Amygdala (tissue), 56 donors: ENCODE results near the gene ANGPTL4.
A peak's percentile ranks its signal among the peaks of the same experiment; 100 is the strongest.

Source experiments
- DNase-seq, 56 donors: peaks; one replicate each; lab custom pipeline; 2025; lab: John Stamatoyannopoulos, UW

ANGPTL4 gene

DNA sequence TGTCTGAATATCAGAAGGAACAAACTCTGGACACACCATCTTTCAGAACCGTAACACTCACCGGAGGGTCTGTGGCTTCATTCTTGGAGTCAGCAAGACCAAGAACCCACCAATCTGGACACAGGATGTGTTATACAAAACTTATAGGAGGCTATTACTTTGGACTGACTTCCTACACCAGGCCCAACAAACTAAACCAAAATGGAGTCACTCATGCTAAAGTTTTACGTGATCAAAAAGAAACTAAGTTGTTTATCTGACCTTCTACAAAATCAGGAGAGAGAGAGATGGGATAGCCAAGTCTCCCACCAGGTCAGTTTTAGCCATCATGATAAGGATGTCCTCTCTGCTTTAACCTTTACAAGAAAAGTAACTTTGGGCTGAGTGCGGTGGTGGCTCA is 23.0 kb downstream of the ANGPTL4 start:
- no peak for DNase-seq

DNA sequence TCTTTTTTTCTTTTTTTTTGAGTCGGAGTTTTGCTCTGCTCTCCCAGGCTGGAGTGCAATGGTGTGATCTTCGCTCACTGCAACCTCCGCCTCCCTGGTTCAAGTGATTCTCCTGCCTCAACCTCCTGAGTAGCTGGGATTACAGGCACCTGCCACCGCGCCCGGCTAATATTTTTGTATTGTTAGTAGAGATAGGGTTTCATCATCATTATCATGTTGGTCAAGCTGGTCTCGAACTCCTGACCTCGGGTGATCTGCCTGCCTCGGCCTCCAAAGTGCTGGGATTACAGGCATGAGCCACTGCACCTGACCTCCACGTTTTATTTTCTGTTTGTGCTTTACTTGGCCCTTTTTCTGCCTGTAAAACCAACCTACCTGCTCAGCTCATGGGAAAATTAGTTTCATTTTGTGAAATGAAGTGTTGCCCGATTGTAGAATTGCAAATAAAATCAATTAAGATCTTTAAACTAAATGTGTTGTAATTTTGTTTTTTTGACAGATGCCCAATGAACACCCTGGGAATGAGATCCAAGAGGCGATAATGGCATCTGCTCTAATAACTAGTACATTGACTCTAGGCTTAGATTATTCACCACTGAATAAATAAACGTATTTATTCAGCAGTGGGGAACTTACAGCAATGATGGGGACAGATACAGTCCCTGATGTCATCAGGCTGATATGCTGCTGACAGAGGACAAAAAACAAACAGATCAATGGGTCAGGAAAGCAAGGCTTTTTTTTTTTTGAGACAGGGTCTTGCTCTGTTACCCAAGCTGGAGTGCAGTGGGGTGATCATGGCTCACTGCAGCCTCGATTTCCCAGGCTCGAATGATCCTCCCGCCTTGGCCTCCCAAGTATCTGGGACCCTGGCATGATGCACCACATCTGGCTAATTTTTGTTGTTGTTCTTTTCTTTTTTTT is 24.0 kb downstream of the ANGPTL4 start:
- DNase-seq: no peak

DNA sequence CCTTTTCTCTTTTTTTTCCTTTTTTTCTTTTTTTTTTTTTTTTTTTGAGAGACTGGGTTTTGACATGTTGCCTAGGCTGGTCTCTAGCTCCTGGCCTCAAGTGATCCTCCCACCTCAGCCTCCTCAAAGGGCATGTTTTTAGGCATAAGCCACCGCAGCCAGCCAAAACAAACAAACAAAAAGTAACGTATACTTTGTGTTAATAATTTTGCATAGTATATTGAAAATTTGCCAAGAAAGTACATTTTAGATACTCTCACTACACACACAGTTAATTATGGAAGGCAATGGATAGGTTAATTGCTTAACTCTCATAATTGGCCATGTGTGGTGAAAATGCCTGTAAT is 24.6 kb downstream of the ANGPTL4 start:
- DNase-seq: no peak

DNA sequence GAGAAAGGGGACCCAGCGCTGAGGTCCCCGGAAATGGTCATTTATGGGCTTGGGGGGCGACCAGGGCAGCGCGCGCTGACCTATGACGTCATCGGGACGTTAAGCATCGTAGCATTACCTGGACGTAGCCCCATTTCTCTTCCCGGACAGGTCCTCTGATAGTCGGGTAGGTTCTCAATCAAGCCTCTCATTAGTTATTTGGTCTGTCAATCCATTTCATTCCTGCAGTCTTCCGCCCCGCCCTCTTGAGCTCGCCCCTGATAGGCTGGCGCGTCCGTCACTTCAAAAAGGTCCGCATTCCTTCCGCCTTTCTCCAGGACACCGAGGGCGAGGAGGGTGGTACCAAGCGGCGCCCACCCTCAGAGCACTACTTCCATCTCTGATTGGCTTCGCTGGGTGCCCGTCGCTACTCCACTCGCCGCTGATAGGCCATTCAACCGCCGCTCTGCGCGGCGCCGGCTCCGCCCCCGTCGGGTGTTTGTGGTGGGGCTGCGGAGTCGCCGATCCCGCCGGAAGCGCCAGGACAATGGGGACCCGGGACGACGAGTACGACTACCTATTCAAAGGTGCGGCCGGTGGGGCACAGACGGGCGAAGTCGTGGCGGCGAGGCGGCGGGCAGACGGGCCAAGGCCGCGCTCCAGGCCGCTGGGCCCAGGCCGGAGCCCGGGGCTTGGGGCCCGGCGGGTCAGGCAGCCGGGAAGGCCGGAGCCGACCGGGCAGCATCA is 26.1 kb downstream of the ANGPTL4 start, which contains the start of gene RAB11B:
Gene RAB11B, plus strand, starts transcription at position 470 of the 726 bp plus-strand sequence. Its CDS starts 57 bp downstream, at position 527.
- peak; percentile 71 to 100 (median 99) for DNase-seq

DNA sequence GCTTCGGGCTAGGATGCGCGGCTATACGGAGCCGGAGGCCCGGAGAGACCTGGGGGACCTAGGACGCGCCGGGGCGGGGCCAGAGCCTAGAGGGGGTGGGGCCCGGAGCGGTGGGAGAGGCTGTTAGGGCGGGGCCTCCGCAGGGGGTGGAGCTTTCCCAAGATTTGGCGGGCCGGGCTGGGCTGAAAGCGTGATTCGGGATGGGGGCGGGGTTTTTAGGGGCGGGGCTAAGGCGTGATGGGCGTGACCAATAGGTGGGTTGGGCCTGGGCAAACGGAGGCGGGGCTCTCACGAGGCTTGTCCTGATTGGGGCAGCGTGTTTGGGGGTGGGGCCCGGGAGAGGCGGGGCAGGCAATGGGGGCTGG is 26.6 kb downstream of the ANGPTL4 start:
- DNase-seq: peak in 55 of 56 donors; percentile 66 to 98 (median 94)

DNA sequence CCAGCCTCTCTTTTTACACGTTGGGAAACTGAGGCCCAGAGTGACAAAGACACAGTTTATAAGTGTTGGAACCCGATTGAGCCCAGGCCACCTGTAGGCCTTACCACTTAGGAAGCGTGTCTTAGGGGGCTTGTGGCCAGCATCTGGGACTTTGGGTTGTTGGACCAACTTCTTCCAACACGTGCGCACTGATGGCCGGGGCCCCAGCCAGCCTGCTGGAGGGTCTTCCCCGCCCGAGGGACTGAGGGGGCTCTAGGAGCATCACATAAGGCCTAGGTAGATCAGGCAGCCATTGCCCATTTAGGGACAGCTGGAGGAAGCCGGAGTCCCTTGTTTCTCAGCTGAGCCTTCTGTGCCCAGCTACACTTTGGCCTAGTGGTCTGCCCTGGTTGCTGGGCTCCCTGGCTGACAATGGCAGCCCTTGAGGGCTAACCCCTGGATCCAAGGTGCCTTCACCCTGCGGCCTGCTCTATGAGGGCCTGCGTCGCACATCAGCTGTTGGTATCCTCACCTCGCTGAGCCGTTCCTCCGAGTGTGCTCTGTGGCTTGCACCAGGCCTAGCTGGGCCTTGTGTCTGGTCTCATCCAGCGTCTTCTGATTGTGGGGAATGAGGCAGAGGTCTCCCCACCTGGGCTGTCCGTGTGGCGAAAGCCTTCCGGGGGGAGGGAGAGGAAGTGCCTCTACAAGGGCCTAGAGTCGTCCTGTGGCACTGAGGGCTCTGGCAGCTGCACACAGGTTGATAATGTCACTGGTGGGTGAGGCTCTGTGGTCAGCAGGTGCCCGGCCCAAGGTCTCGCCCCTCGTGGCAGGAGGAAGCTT is 27.5 kb downstream of the ANGPTL4 start:
- peak in 2 of 56 donors; percentile 36 to 37 for DNase-seq

DNA sequence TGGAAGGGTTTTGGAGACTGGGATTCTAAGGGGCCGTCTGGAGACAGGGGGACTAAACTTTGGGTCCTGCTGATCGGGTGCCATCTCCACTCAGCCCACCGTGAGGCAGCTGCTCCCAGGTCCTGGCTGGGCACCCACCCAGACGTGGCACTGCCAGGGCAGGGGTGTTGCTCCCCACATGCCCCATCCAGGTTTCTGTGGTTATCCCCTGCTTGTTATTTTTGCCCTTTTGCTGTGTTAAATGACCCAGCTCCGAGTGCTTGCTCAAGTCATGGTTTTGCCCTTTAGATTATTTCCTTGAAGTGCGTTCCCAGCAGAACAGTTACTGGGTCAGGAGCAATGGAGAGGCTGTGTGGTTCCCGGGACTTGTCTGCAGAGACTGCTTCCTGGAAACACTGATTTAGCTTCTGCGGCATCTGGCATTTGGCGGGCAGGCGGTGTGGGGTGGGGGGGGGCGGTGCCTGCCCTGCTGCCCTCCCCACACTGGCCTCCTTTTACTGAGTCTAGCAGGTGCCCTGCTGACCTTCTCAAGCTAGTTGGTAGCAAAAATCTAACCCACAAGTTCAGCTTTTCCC is 28.1 kb downstream of the ANGPTL4 start:
- DNase-seq: peak in 33 of 56 donors; percentile 5 to 56 (median 37)

DNA sequence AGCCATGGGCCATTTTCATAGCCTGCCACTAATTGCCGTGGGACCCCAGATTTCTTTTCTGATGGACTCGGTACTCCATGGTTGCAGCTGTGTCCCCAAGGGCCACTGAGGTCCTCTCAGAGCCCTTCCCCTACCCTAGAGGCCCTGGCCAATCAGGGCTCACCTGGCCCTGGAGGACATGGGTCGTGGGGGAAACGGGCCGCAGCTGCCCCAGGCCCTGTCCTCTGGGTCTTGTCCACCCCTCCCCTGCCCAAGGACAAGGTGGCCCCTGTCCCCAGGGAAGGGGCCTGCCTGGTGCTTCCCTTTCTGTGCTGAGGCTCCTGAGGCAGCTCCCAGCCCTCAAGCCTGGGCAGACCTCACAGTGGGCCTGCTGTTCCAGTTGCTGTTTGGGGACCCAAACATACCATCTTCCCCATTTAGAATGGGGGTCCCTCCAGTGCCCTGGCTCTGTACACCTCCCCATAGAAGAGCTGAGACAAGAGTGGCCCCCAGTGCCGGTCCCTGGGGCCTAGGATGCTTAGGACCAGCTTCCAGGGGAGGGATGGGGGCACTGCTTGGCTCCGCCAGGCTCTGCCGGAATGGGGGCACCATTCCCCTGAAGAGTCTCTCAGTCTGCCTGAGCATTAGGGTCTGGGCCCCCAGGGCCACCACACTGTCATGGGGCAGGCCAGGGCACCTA is 29.4 kb downstream of the ANGPTL4 start:
- DNase-seq: peak in 6 of 56 donors; percentile 29 to 66 (median 52)

DNA sequence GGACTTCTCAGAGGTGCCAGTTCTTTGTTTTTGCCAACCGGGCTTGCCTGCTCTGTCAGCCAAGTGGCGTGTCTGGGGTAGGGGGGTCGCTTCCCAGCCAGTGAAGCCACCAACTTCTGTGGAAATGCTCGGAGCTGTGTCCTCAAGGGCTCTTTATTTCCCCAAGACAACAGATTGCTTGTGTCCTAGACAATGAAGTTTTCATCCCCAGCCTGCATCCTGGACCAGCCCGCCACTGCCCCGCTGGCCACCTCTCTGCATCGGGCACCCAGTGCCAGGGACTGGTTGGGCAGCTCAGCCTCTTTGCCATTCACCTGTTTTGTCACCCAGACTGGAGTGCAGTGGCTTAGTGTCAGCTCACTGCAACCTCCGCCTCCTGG is 29.9 kb downstream of the ANGPTL4 start:
- peak in 52 of 56 donors; percentile 28 to 92 (median 74) for DNase-seq

DNA sequence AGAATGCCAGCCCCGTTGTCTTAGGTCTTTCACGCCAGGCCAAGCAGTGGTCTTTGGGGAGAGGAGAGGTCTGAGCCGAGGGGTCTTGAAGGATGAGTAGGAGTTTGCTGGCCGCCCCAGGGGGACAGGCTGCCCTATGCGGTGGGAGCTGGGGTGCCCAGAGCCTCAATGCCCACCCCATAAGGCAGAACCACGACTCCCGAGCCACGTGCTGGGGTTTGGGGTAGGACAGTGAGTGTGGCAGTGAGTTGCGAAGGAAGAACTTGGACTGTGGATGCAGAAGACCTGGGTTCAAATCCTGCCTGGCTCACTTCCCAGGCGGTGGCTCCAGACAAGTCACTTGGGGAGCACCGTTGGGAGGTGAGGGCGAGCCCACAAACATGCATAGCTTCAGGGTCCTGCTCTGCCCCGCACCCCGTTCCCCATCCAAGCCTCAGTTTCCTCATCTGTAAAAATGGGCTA is 31.7 kb downstream of the ANGPTL4 start:
- DNase-seq: no peak

DNA sequence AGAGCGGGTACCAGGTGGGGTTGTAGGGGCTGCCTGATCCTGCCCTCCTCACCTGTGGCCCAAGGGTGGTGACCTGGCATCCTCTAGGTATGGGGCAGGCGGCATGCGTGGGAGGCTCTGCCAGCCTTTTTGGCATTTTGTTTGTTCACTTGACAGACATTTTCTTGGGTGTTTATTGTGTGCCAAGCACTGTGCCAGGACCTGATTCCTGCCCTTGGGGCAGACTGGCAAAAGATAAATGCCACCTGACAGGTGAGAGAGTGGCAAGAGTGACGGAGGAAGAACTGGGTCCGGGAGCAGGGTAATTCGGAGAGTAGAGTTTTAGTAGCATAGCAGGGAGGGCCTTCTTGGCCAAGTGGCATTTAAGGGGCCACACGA is 32.2 kb downstream of the ANGPTL4 start:
- no peak for DNase-seq

DNA sequence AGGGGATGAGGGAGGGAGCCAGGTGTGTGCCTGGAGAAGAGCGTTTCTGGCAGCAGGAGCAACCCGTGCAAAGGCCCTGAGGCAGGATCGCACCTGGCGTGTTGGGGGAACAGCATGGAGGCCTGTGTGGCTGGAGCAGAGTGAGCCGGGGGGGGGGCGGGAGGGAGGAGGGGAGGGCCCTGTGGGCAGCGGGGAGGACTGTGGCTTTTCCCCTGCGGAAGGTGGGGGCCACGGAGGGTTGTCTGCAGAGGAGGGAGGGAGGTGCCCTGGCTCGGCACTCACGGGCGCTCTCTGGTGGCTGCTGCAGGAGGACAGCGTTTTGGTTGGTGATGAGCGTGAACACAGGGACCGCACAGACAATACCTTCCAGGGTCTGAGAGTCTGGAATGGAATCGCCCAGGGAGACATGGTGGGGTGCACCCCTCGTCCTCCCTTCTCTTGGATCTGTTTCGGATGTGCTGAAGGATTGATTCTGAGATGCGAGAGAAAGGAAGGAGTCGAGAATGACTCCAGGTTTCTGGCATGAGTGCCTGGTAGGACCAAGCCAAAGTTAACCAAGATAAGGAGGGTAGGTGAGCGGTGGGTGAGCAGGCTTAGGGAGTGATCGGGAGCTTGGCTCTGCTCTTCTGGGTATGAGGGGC is 32.7 kb downstream of the ANGPTL4 start:
- DNase-seq: peak in 46 of 56 donors; percentile 9 to 81 (median 54)

DNA sequence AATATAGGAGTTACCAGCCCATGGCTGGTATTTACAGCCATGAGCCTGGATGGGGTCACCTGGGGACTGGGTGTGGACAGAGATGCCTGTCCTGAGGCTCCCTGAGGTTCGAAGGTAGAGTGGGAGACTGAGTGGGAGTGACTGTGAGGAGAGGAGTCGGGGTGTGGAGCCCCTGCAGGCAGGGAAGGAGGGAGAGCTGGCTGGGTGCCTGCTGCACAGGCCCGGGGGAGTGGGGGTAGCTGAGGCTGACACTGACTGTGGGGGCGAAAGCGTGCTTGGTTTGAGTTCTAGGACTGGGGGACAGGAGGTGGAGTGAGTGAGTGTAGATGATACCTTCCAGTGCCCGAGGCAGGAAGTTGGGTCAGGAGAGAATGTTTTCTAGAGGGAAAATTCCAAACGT is 33.3 kb downstream of the ANGPTL4 start:
- peak in 3 of 56 donors; percentile 11 to 13 (median 12) for DNase-seq

DNA sequence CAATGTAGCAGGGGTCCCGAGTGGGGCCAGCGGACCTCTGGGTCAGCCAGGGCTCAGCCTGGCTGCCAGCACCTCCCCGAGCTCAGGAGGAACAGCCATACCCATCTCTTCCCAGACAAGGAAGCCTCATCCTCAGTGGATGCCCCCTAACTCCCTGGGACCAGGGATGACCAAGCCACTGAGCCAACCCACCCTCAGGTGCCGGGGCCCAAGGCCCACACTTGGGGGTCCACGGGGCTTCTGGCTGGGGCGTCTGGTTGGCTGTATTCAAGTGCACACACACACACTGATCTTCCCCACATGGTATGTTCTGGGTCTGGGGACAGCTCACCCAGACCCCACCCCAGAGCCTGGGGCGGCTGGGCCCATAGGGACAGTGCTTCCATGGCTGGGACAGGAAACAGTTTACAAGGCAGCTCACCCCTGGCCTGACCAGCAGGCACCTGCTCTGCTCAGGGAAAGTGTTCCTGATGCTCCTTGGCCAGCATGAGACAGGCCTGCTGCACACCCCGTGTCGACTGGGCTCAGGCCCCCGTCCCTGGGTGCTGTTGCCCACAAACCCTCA is 33.9 kb downstream of the ANGPTL4 start:
- DNase-seq: peak in 1 of 56 donors; percentile 23

DNA sequence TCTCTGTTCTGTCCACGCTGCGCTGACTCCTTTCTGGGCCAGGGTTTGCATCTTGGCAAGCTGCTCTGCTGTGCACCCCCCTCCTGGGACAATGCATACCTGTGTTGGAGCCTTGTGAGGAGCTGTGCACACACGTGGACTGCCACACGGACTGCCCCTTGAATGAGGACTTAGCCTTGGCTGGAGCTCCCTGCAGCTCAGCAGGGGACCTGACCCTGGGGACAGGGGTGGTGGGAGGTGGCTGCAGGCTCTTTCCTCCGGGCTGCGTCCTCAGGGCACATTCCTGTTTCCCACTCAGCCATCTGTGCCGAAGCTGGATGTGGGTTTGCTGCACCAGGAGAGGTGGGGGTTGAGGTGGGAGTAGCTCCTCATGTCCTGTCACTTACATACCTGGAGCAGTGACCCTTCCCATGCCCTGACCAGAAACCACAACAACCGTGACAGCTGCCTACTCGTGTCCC is 34.4 kb downstream of the ANGPTL4 start:
- peak in 11 of 56 donors; percentile 10 to 48 (median 23) for DNase-seq

DNA sequence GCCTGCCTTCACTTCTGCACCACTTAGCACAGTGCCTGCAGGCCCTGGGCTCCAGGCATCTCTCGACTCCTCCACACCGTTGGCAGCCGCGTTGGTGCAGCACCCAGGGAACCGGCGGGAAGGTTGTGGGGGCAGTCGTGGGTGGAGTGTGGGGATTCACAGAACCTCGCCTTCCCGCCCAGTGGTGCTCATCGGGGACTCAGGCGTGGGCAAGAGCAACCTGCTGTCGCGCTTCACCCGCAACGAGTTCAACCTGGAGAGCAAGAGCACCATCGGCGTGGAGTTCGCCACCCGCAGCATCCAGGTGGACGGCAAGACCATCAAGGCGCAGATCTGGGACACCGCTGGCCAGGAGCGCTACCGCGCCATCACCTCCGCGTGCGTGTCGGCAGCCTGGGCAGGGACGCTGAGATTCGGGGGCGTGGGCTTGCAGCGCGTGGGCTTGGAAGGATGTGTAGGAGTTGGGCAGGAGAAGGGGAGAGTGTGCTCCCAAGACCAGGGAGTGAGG is 35.8 kb downstream of the ANGPTL4 start:
- peak in 1 of 56 donors; percentile 11 for DNase-seq

DNA sequence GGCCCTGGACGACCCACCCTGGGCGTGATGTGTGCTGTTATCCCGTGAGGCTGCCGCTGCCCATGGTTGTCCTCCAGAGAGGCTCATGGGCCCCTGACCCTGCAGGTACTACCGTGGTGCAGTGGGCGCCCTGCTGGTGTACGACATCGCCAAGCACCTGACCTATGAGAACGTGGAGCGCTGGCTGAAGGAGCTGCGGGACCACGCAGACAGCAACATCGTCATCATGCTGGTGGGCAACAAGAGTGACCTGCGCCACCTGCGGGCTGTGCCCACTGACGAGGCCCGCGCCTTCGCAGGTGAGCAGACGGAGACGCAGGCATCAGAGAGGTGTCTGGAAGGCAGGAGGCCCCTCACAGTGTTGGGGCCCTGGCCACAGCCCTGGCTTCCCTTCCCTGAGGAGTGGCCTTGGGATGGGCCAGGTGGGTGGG is 38.0 kb downstream of the ANGPTL4 start:
- DNase-seq: no peak

DNA sequence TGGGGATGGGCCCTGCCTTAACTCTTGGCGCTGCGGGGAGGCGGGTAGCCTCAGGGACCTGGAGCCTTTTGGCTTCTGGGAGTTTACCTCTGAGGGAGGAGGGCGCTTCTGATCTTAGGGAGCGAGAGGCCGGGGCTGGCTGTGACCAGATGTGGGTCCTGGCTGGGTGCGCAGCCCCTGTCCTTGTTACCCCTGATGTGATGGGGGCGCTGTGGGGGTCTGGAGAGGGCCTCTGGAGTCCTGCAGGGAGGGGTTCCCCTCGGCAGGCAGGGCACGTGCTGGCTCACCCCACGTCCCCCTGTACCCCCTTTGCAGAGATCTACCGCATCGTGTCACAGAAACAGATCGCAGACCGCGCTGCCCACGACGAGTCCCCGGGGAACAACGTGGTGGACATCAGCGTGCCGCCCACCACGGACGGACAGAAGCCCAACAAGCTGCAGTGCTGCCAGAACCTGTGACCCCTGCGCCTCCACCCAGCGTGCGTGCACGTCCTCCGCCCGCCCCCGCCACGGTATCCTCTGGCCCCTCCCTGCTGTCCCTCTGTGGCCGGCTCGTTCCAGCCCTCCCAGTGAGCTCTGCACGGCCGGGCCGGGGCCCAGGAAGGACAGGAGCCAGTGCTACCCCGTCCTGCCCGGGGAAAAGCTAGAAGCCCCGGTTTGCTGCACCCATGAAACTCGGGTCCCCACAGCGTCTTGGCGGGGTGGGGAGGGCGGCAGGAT is 39.3 kb downstream of the ANGPTL4 start:
- DNase-seq: no peak
